ENCODE results near the gene SLC6A19.

DNA sequence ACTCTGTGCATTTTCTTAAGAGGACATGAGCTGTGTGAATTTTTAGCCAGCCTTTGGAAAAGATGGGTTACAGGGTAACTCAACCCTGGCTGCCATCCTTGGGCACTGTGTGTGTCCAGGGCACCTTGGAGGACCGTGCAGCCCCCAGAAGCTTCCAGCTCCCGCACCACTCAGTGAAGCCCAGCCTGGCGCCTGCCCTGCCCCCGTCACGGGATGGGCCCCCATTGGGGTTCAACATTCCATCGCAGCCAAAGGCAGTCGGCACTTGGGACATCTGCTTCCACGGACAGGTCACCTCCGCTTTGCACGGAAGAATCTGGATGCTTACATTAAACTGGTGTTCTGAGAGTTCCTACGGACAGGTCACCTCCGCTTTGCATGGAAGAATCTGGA lies 21.9 kb downstream of the SLC6A19 start:
- TF ChIP-seq, protein P1, sequence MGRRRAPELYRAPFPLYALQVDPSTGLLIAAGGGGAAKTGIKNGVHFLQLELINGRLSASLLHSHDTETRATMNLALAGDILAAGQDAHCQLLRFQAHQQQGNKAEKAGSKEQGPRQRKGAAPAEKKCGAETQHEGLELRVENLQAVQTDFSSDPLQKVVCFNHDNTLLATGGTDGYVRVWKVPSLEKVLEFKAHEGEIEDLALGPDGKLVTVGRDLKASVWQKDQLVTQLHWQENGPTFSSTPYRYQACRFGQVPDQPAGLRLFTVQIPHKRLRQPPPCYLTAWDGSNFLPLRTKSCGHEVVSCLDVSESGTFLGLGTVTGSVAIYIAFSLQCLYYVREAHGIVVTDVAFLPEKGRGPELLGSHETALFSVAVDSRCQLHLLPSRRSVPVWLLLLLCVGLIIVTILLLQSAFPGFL (CRISPR knock-in tag; IDR thresholded peaks at IDR 0.05; ENCODE audit: borderline replicate concordance), result no peak
- TF ChIP-seq, protein P2, sequence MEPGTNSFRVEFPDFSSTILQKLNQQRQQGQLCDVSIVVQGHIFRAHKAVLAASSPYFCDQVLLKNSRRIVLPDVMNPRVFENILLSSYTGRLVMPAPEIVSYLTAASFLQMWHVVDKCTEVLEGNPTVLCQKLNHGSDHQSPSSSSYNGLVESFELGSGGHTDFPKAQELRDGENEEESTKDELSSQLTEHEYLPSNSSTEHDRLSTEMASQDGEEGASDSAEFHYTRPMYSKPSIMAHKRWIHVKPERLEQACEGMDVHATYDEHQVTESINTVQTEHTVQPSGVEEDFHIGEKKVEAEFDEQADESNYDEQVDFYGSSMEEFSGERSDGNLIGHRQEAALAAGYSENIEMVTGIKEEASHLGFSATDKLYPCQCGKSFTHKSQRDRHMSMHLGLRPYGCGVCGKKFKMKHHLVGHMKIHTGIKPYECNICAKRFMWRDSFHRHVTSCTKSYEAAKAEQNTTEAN (CRISPR knock-in tag; IDR thresholded peaks at IDR 0.05), result no peak
- TF ChIP-seq, protein P3, sequence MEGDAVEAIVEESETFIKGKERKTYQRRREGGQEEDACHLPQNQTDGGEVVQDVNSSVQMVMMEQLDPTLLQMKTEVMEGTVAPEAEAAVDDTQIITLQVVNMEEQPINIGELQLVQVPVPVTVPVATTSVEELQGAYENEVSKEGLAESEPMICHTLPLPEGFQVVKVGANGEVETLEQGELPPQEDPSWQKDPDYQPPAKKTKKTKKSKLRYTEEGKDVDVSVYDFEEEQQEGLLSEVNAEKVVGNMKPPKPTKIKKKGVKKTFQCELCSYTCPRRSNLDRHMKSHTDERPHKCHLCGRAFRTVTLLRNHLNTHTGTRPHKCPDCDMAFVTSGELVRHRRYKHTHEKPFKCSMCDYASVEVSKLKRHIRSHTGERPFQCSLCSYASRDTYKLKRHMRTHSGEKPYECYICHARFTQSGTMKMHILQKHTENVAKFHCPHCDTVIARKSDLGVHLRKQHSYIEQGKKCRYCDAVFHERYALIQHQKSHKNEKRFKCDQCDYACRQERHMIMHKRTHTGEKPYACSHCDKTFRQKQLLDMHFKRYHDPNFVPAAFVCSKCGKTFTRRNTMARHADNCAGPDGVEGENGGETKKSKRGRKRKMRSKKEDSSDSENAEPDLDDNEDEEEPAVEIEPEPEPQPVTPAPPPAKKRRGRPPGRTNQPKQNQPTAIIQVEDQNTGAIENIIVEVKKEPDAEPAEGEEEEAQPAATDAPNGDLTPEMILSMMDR (IDR thresholded peaks at IDR 0.05), result no peak
- no peak for TF ChIP-seq CREB1 (CRISPR knock-in tag; IDR thresholded peaks at IDR 0.05)
